GM12878 (cell line): Measurements from ENCODE around the gene TRAF2. TPM values are rescaled to one million over a fixed set of nuclear protein-coding genes. Genes with fewer than 3 reads are reported as not detected.

Experiments used
- ATAC-seq: fragments of 200-7000 bp; cut with Tn5 transposase; 3 replicates; pipeline ENCODE4 v1.9.1; 2020; ENCODE audit warnings: mild to moderate bottlenecking, moderate library complexity
- BruUV-seq: library from RNA; stranded (reverse); fragments of 400-500 nt; replicated peaks from 2 replicates; lab custom pipeline; 2021; lab: Mats Ljungman, UMichigan
- CTCF ChIA-PET: fragments of 300-600 bp; sonication (Branson Sonifier 250); formaldehyde crosslinking; extraction: SDS; loops from one replicate; lab custom pipeline; 2021; ENCODE audit warnings: inconsistent platforms; lab: Yijun Ruan, JAX
- POLR2A ChIA-PET: fragments of 350-600 bp; formaldehyde crosslinking; extraction: SDS; loops from one replicate; lab custom pipeline; 2021; ENCODE audit warnings: inconsistent platforms; lab: Charles Lee
- RAD21 ChIA-PET: fragments of 300-600 bp; sonication (Branson Sonifier 250); formaldehyde crosslinking; loops from one replicate; lab custom pipeline; 2023; ENCODE audit warnings: antibody characterized with exemption; ENCODE audit not compliant: unreplicated experiment; lab: Charles Lee
- SMC1A ChIA-PET: fragments of 300-600 bp; sonication (Branson Sonifier 250); formaldehyde crosslinking; loops from one replicate; lab custom pipeline; 2023; ENCODE audit not compliant: unreplicated experiment, uncharacterized antibody; lab: Charles Lee
- DNase-seq: peaks from one replicate; pipeline ENCODE4 v3.0.0-alpha.2; 2011; ENCODE audit warnings: low read depth, low spot score
- FAIRE-seq: peaks from 3 replicates; lab custom pipeline; 2011; peaks lifted over from hg19 to GRCh38; lab: Jason Lieb, UNC
- H2AFZ ChIP-seq: 2 replicates; pipeline ENCODE4 v1.6.0; 2011; ENCODE audit warnings: low read depth, low read length, control low read depth; ENCODE audit not compliant: control insufficient read depth
- H3K27ac ChIP-seq: 2 replicates; pipeline ENCODE4 v1.5.1; 2011; ENCODE audit warnings: control low read depth; ENCODE audit not compliant: control insufficient read depth, insufficient read depth
- H3K27me3 ChIP-seq, 2 experiments: replicated peaks in 1 of 2; 2 replicates each; pipeline versions ENCODE4 v1.6.0 to v1.6.1; 2011; ENCODE audit warnings: low read length in 1 of 2; ENCODE audit not compliant: control insufficient read depth in 2 of 2, insufficient read depth in 2 of 2
- H3K36me3 ChIP-seq, 2 experiments: 2 replicates each; pipeline ENCODE4 v1.5.1; 2011; ENCODE audit warnings: low read length in 1 of 2; ENCODE audit not compliant: control insufficient read depth in 2 of 2, insufficient read depth in 2 of 2
- H3K4me1 ChIP-seq: 2 replicates; pipeline ENCODE4 v1.6.1; 2011; ENCODE audit warnings: mild to moderate bottlenecking, low read length, moderate library complexity, mixed read lengths; ENCODE audit not compliant: control insufficient read depth, insufficient read depth
- H3K4me2 ChIP-seq: 2 replicates; pipeline ENCODE4 v1.6.0; 2011; ENCODE audit warnings: control low read depth; ENCODE audit not compliant: control insufficient read depth, insufficient read depth
- H3K4me3 ChIP-seq: fragments of 200-600 bp; sonication (generic); 2 replicates; pipeline ENCODE4 v1.5.1; 2016
- H3K79me2 ChIP-seq: 2 replicates; pipeline ENCODE4 v1.6.0; 2011; ENCODE audit warnings: low read length; ENCODE audit not compliant: control insufficient read depth, insufficient read depth
- H3K9ac ChIP-seq: 2 replicates; pipeline ENCODE4 v1.8.0; 2011; ENCODE audit warnings: low read length, control low read depth, mixed read lengths; ENCODE audit not compliant: control insufficient read depth, insufficient read depth
- H3K9me3 ChIP-seq: replicated peaks from 3 replicates; pipeline ENCODE4 v1.5.1; 2011; ENCODE audit warnings: mild to moderate bottlenecking, low read length; ENCODE audit not compliant: control insufficient read depth, insufficient read depth
- H4K20me1 ChIP-seq: 2 replicates; pipeline ENCODE4 v1.6.0; 2011; ENCODE audit not compliant: control insufficient read depth, insufficient read depth
- BACH1 ChIP-seq: fragments of 450-650 bp; IDR thresholded peaks from 2 replicates; pipeline ENCODE4 v1.6.1; 2017; ENCODE audit warnings: mild to moderate bottlenecking, borderline replicate concordance
- BCLAF1 ChIP-seq: fragments of 450-650 bp; IDR thresholded peaks from 2 replicates; pipeline ENCODE4 v1.6.1; 2017; ENCODE audit warnings: antibody characterized with exemption, mild to moderate bottlenecking, moderate library complexity
- BHLHE40 ChIP-seq, 2 experiments: fragments of 450-650 bp in 1 of 2; IDR thresholded peaks; 2 replicates each; pipeline ENCODE4 v1.6.1; 2011 to 2017; ENCODE audit warnings: low read depth in 2 of 2, borderline replicate concordance in 1 of 2, improper control_type of control experiment in 1 of 2, low read length in 1 of 2, mild to moderate bottlenecking in 1 of 2
- CBX5 ChIP-seq: sonication (generic); IDR thresholded peaks from 2 replicates; pipeline ENCODE4 v1.6.1; 2016; ENCODE audit warnings: low read depth, moderate library complexity, mild to moderate bottlenecking, inconsistent platforms
- EP300 ChIP-seq, 2 experiments: fragments of 150-350 bp in 1 of 2; IDR thresholded peaks; 2 replicates each; pipeline ENCODE4 v1.6.1; 2011 to 2012; ENCODE audit warnings: low read depth in 2 of 2, low read length in 2 of 2, borderline replicate concordance in 1 of 2, improper control_type of control experiment in 1 of 2, inconsistent platforms in 1 of 2; ENCODE audit not compliant: control insufficient read depth in 1 of 2
- JUNB ChIP-seq: IDR thresholded peaks from 2 replicates; pipeline ENCODE4 v1.6.1; 2016; ENCODE audit warnings: antibody characterized with exemption, mild to moderate bottlenecking
- KLF5 ChIP-seq: fragments of 450-650 bp; IDR thresholded peaks from 2 replicates; pipeline ENCODE4 v1.6.1; 2014; ENCODE audit warnings: mild to moderate bottlenecking; ENCODE audit not compliant: partially characterized antibody
- MEF2A ChIP-seq: IDR thresholded peaks from 2 replicates; pipeline ENCODE4 v1.6.1; 2011; ENCODE audit warnings: low read depth, mild to moderate bottlenecking, low read length, moderate library complexity; ENCODE audit not compliant: insufficient read depth
- MYB ChIP-seq: fragments of 150-350 bp; IDR thresholded peaks from 2 replicates; pipeline ENCODE4 v1.6.1; 2014; ENCODE audit warnings: mild to moderate bottlenecking, low read depth, low read length, borderline replicate concordance
- MYC ChIP-seq: IDR thresholded peaks from 2 replicates; pipeline ENCODE4 v1.6.1; 2011; ENCODE audit warnings: mild to moderate bottlenecking, low read length, moderate library complexity, inconsistent platforms; ENCODE audit not compliant: insufficient read depth, insufficient replicate concordance, insufficient read length, severe bottlenecking
- NR2C2 ChIP-seq: IDR thresholded peaks from 2 replicates; pipeline ENCODE4 v1.6.1; 2011; ENCODE audit warnings: borderline replicate concordance, low read depth; ENCODE audit not compliant: control insufficient read depth, insufficient read length
- POU2F2 ChIP-seq: IDR thresholded peaks from 3 replicates; pipeline ENCODE4 v1.6.1; 2011; ENCODE audit warnings: low read depth, mild to moderate bottlenecking, low read length, borderline replicate concordance
- RAD51 ChIP-seq: fragments of 450-650 bp; IDR thresholded peaks from 2 replicates; pipeline ENCODE4 v1.6.1; 2016; ENCODE audit warnings: moderate library complexity, mild to moderate bottlenecking, inconsistent platforms
- SMARCA5 ChIP-seq: fragments of 450-650 bp; IDR thresholded peaks from 2 replicates; pipeline ENCODE4 v1.6.1; 2017; ENCODE audit warnings: mild to moderate bottlenecking
- SRF ChIP-seq, 2 experiments: IDR thresholded peaks; 2 replicates each; pipeline ENCODE4 v1.6.1; 2011; ENCODE audit warnings: low read depth in 2 of 2, low read length in 2 of 2, mild to moderate bottlenecking in 1 of 2, moderate library complexity in 1 of 2
- TCF12 ChIP-seq: IDR thresholded peaks from 2 replicates; pipeline ENCODE4 v1.6.1; 2011; ENCODE audit warnings: low read depth, mild to moderate bottlenecking, low read length
- ZBTB33 ChIP-seq: fragments of 450-650 bp; IDR thresholded peaks from 2 replicates; pipeline ENCODE4 v1.6.1; 2017; ENCODE audit warnings: mild to moderate bottlenecking
- WGBS: methylation state at CpG from one replicate; pipeline ENCODE4 v1.1.6; 2016; ENCODE audit warnings: low lambda C conversion rate; ENCODE audit not compliant: insufficient replicate concordance, insufficient coverage; ENCODE audit errors: missing lambda C conversion rate; 5-methylcytosine and 5-hydroxymethylcytosine counted together
- in situ Hi-C: fragments of 300-500 bp; cut with MboI; formaldehyde crosslinking; loops from 9 replicates; pipeline ENCODE4 v1.14.3; 2018; ENCODE audit warnings: mixed read lengths
- intact Hi-C: fragments of 100-400 bp; cut with micrococcal nuclease; formaldehyde crosslinking; loops from one replicate; pipeline ENCODE4 v1.14.2; 2022; ENCODE audit not compliant: unreplicated experiment
- polyA plus RNA-seq, 11 experiments: library from polyadenylated mRNA; depleted of rRNA in 4 of 11; unstranded in 6 of 11; stranded (reverse) in 5 of 11; fragments of >200 nt; fragmentation: Nextera tagmentation in 4 of 11; fragmentation: Illumina TruSeq in 1 of 11; extraction: Ambion mirVana in 4 of 11; extraction: Trizol in 1 of 11; gene quantifications; 1 replicate in 1 of 11; 2 replicates in 10 of 11; pipeline versions ENCODE4 v1.2.1 to v1.2.3, GENCODE V29; 2011 to 2016; ENCODE audit warnings: inconsistent platforms in 2 of 11, missing spikeins in 2 of 11, low read depth in 1 of 11
- total RNA-seq, 4 experiments: library from RNA; depleted of rRNA in 3 of 4; stranded (reverse); fragments of >200 nt in 3 of 4; fragmentation: Illumina TruSeq in 1 of 4; extraction: Trizol in 1 of 4; gene quantifications; 2 replicates each; pipeline versions ENCODE4 v1.2.1 to v1.2.3, GENCODE V29; 2013 to 2021
- TF ChIP-seq, protein P1 (sequence below): fragments of 450-650 bp; IDR thresholded peaks from 2 replicates; pipeline ENCODE4 v1.6.1; 2017; ENCODE audit warnings: low read depth, mild to moderate bottlenecking, moderate library complexity

Gene TRAF2
- total and polyA plus RNA-seq, 10 of the 15 experiments (the other 5 are each of a cell fraction or from before 2014, with no cell fraction given), result 0.34 to 39.5 (median 18.7) TPM

- no peak overlapping the region for H3K9ac ChIP-seq
- ChIA-PET RAD21 (no interaction called here), SMC1A (no interaction called here), POLR2A (no interaction called here), CTCF (no interaction called here)
- WGBS, result 97% methylated on average over 18 of the region's 27 CpGs
- no peaks in the 10 kb centered on the region for H4K20me1 ChIP-seq
- H3K36me3 ChIP-seq, result no peaks in the 10 kb centered on the region
- BruUV-seq, result no TSS peak
- H3K4me3 ChIP-seq, result no peak overlapping the region
- no peaks in the 10 kb centered on the region for H3K27me3 ChIP-seq
- no peaks in the 10 kb centered on the region for H3K9me3 ChIP-seq
- no peaks in the 10 kb centered on the region for H3K4me1 ChIP-seq
- intact Hi-C loops, result no loop called here
- DNase-seq (no peak), ATAC-seq (no peak), FAIRE-seq (no peak)
- H2AFZ ChIP-seq, result no peak overlapping the region
- in situ Hi-C loops, result no loop called here
- H3K27ac ChIP-seq, result no peak overlapping the region
- no peak overlapping the region for H3K4me2 ChIP-seq
- no peaks in the 10 kb centered on the region for H3K79me2 ChIP-seq
- no peak for TF ChIP-seq JUNB
- TF ChIP-seq MYB, result no peak
- TF ChIP-seq MYC, result no peak
- TF ChIP-seq, protein P1, sequence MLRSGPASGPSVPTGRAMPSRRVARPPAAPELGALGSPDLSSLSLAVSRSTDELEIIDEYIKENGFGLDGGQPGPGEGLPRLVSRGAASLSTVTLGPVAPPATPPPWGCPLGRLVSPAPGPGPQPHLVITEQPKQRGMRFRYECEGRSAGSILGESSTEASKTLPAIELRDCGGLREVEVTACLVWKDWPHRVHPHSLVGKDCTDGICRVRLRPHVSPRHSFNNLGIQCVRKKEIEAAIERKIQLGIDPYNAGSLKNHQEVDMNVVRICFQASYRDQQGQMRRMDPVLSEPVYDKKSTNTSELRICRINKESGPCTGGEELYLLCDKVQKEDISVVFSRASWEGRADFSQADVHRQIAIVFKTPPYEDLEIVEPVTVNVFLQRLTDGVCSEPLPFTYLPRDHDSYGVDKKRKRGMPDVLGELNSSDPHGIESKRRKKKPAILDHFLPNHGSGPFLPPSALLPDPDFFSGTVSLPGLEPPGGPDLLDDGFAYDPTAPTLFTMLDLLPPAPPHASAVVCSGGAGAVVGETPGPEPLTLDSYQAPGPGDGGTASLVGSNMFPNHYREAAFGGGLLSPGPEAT, result no peak
- no peak for TF ChIP-seq TCF12
- TF ChIP-seq RAD51, result no peak
- no peak for TF ChIP-seq BCLAF1
- no peak for TF ChIP-seq POU2F2
- TF ChIP-seq SMARCA5, result no peak
- no peak for TF ChIP-seq BACH1
- TF ChIP-seq BHLHE40 (IDR thresholded peaks at IDR 0.05; ENCODE audit: borderline replicate concordance in 1 of 2, low read depth in 2 of 2, low read length in 1 of 2), result no peak
- no peak for TF ChIP-seq KLF5
- TF ChIP-seq MEF2A, result no peak
- no peak for TF ChIP-seq EP300 (IDR thresholded peaks at IDR 0.05; ENCODE audit: borderline replicate concordance in 1 of 2, control insufficient read depth in 1 of 2, low read depth in 2 of 2, low read length in 2 of 2)
- no peak for TF ChIP-seq NR2C2
- TF ChIP-seq SRF (IDR thresholded peaks at IDR 0.05; ENCODE audit: low read depth in 2 of 2, low read length in 2 of 2), result no peak
- no peak for TF ChIP-seq CBX5
- no peak for TF ChIP-seq ZBTB33
Observed at GRCh38 chr9:136837146-136837855, 49.0 kb upstream of the TRAF2 start.
